ENCODE results near the gene RMRP. TPM values are rescaled to one million over a fixed set of nuclear protein-coding genes. Genes with fewer than 3 reads are reported as not detected.

Gene RMRP
- total and polyA plus RNA-seq, 12 donors, result 14.9 to 14,997 (median 5,571) TPM

DNA sequence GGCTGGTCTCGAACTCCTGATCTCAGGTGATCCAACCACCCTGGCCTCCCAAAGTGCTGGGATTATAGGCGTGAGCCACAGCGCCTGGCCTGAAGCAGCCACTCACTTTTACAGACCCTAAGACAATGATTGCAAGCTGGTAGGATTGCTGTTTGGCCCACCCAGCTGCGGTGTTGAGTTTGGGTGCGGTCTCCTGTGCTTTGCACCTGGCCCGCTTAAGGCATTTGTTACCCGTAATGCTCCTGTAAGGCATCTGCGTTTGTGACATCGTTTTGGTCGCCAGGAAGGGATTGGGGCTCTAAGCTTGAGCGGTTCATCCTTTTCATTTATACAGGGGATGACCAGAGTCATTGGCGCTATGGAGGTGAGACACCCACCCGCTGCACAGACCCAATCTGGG is 17.4 kb upstream of the RMRP start:
- ATAC-seq (peak in 2 of 8 donors; percentile 3 to 12), DNase-seq (no peak)
- no peaks in the 10 kb centered on the region for H3K36me3 ChIP-seq
- peaks cover 0 to 16% (median 0%) of the 10 kb centered on the region in 7 donors for H3K27me3 ChIP-seq
- TF ChIP-seq, protein P1, sequence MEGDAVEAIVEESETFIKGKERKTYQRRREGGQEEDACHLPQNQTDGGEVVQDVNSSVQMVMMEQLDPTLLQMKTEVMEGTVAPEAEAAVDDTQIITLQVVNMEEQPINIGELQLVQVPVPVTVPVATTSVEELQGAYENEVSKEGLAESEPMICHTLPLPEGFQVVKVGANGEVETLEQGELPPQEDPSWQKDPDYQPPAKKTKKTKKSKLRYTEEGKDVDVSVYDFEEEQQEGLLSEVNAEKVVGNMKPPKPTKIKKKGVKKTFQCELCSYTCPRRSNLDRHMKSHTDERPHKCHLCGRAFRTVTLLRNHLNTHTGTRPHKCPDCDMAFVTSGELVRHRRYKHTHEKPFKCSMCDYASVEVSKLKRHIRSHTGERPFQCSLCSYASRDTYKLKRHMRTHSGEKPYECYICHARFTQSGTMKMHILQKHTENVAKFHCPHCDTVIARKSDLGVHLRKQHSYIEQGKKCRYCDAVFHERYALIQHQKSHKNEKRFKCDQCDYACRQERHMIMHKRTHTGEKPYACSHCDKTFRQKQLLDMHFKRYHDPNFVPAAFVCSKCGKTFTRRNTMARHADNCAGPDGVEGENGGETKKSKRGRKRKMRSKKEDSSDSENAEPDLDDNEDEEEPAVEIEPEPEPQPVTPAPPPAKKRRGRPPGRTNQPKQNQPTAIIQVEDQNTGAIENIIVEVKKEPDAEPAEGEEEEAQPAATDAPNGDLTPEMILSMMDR (IDR thresholded peaks at IDR 0.05), result no peak
- no peak overlapping the region for H3K27ac ChIP-seq
- intact Hi-C loops (cut with DNase I), result no loop called here
- H3K4me1 ChIP-seq, result peaks cover 0 to 23% (median 13%) of the 10 kb centered on the region in 9 donors
- no peaks in the 10 kb centered on the region for H3K9me3 ChIP-seq
- WGBS, 2 donors, result 42 to 47% methylated on average over 13 of the region's 13 CpGs
- peak overlapping the region in 9 of 10 donors; percentile 36 to 75 (median 59) for H3K4me3 ChIP-seq

DNA sequence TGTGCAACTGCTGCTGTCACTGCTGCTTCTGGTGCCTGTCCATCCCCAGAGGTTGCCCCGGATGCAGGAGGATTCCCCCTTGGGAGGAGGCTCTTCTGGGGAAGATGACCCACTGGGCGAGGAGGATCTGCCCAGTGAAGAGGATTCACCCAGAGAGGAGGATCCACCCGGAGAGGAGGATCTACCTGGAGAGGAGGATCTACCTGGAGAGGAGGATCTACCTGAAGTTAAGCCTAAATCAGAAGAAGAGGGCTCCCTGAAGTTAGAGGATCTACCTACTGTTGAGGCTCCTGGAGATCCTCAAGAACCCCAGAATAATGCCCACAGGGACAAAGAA is 16.2 kb upstream of the RMRP start:
- Histone ChIP-seq H3K36me3 (no peaks in the 10 kb centered on the region), H3K4me3 (no peak overlapping the region), H3K9me3 (no peaks in the 10 kb centered on the region), H3K27ac (no peak overlapping the region), H3K27me3 (peaks cover 0 to 16% (median 0%) of the 10 kb centered on the region in 7 donors), H3K4me1 (peaks cover 0 to 23% (median 13%) of the 10 kb centered on the region in 9 donors)
- WGBS, 2 donors, result 79 to 80% methylated on average over 3 of the region's 3 CpGs
- TF ChIP-seq, protein P1 (IDR thresholded peaks at IDR 0.05), result no peak
- peak in 1 of 8 donors; percentile 3 for ATAC-seq
- DNase-seq, result no peak
- intact Hi-C loops (cut with DNase I), result no loop called here

DNA sequence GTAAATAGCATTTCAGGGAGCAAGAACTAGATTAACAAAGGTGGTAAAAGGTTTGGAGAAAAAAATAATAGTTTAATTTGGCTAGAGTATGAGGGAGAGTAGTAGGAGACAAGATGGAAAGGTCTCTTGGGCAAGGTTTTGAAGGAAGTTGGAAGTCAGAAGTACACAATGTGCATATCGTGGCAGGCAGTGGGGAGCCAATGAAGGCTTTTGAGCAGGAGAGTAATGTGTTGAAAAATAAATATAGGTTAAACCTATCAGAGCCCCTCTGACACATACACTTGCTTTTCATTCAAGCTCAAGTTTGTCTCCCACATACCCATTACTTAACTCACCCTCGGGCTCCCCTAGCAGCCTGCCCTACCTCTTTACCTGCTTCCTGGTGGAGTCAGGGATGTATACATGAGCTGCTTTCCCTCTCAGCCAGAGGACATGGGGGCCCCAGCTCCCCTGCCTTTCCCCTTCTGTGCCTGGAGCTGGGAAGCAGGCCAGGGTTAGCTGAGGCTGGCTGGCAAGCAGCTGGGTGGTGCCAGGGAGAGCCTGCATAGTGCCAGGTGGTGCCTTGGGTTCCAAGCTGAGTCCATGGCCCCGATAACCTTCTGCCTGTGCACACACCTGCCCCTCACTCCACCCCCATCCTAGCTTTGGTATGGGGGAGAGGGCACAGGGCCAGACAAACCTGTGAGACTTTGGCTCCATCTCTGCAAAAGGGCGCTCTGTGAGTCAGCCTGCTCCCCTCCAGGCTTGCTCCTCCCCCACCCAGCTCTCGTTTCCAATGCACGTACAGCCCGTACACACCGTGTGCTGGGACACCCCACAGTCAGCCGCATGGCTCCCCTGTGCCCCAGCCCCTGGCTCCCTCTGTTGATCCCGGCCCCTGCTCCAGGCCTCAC is 15.6 kb upstream of the RMRP start, which contains the start of gene CA9:
Gene CA9 (plus strand): TSS at position 797 of the 893 bp plus-strand sequence. CDS start 32 bp downstream, at position 829.
- no peak within 1 kb of the TSS for H3K4me3 ChIP-seq
- H3K36me3 ChIP-seq, result no peaks in the 10 kb centered on the region
- intact Hi-C loops (cut with DNase I), result no loop called here
- H3K4me1 ChIP-seq, result peaks cover 0 to 23% (median 13%) of the 10 kb centered on the region in 9 donors
- peaks cover 0 to 16% (median 0%) of the 10 kb centered on the region in 7 donors for H3K27me3 ChIP-seq
- TF ChIP-seq, protein P1 (IDR thresholded peaks at IDR 0.05), result no peak
- ATAC-seq, result peak; percentile 29 to 86 (median 66)
- H3K27ac ChIP-seq, result no peak within 1 kb of the TSS
- DNase-seq, result peak; percentile 43 to 56
- WGBS, 2 donors, result 49 to 59% methylated on average over 10 of the region's 10 CpGs
- H3K9me3 ChIP-seq, result no peaks in the 10 kb centered on the region

DNA sequence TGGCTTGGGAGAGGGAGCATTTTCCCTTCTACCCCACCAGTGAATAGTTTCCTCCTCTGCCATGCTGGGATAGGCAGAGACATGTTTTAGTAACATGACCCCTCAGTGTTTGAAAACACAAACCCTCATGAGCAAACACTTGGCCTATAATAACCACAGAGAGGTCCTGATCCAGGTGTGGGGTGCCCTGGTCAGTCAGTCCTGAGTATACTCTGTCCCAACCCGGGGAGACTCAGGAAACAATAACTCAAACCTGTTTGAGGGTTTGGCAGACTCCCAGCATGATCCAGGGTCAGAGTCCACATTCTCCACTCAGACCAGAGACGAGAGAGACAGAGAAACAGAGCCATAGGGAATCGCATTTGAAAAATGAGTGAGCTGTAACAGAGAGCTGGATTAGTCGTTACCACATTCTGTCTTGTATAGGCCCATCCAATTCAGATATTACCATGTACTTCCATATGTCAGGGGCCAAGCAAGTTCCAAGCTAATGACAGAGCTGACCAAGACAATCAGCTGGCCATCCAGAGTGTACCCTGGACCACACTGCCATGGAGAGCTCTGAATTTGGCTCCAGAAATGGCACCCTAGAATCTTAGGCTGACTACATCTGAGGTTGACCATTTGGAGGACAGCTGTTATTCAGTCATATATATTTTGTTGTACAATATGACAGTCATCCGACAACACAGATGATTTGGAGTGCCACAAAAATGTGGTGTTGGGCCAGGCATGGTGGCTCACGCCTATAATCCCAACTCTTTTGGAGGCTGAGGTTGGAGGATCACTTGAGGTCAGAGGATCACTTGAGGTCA is 11.7 kb upstream of the RMRP start:
- Histone ChIP-seq H3K9me3 (no peaks in the 10 kb centered on the region), H3K27me3 (no peaks in the 10 kb centered on the region), H3K4me3 (no peak overlapping the region), H3K4me1 (peaks cover 0 to 25% (median 15%) of the 10 kb centered on the region in 9 donors), H3K36me3 (no peaks in the 10 kb centered on the region), H3K27ac (no peak overlapping the region)
- ATAC-seq, result no peak
- no peak for DNase-seq
- TF ChIP-seq, protein P1 (IDR thresholded peaks at IDR 0.05), result no peak
- intact Hi-C loops (cut with DNase I), result loop anchor here in 2 of 10 donors (10.0 kb wide), 1 partner anchor 55 kb away; no protein-coding TSS in a partner anchor
- 73% methylated on average over 6 of the region's 6 CpGs for WGBS, 2 donors
